HCT116 (cell line): ENCODE measurements around the gene TMEFF2. TPM values are rescaled to one million over a fixed set of nuclear protein-coding genes. Genes with fewer than 3 reads are reported as not detected.
"Not testable (repeated sequence)": the region's sequence is repeated elsewhere in the genome, so short reads cannot be mapped to it uniquely, and the experiment has no call there.

Experiments
- ATAC-seq: fragments of 200-7000 bp; cut with Tn5 transposase; 2 replicates; pipeline ENCODE4 v1.9.1; 2020; ENCODE audit warnings: mild to moderate bottlenecking, moderate library complexity
- BruUV-seq: library from RNA; stranded (reverse); fragments of 400-500 nt; replicated peaks from 2 replicates; lab custom pipeline; 2021; lab: Mats Ljungman, UMichigan
- CTCF ChIA-PET: fragments of 300-600 bp; sonication (Branson Sonifier 250); formaldehyde crosslinking; loops from one replicate; lab custom pipeline; 2021; ENCODE audit warnings: antibody characterized with exemption; lab: Charles Lee
- POLR2A ChIA-PET: fragments of 300-600, 350-600 bp; sonication (Branson Sonifier 250); formaldehyde crosslinking; loops from one replicate; lab custom pipeline; 2021; ENCODE audit warnings: antibody characterized with exemption; lab: Charles Lee
- RAD21 ChIA-PET, 2 experiments: fragments of 300-600 bp; sonication (Branson Sonifier 250); formaldehyde crosslinking; loops; one replicate each; lab custom pipeline; 2023; ENCODE audit warnings: low total read pairs in 2 of 2; ENCODE audit not compliant: uncharacterized antibody in 2 of 2, unreplicated experiment in 2 of 2, low non-redundant PET in 1 of 2; lab: Charles Lee
- DNase-seq: peaks from one replicate; pipeline ENCODE4 v3.0.0-alpha.2; 2010; ENCODE audit warnings: low read depth, low spot score
- H2AFZ ChIP-seq: fragments of 200-600 bp; shearing (Covaris generic), sonication (generic); 2 replicates; pipeline ENCODE4 v1.6.1; 2017; ENCODE audit warnings: low read depth, mixed run types, mixed read lengths, antibody characterized with exemption, low read length; ENCODE audit not compliant: poor library complexity, severe bottlenecking
- H3K27ac ChIP-seq: 2 replicates; pipeline ENCODE4 v1.5.1; 2012; ENCODE audit warnings: low read depth, low read length
- H3K27me3 ChIP-seq: fragments of 200-600 bp; sonication (generic); 2 replicates; pipeline ENCODE4 v1.6.1; 2016; ENCODE audit warnings: mixed run types, low read length, mixed read lengths; ENCODE audit not compliant: insufficient read depth
- H3K36me3 ChIP-seq, 2 experiments: fragments of 200-500 bp in 1 of 2; fragments of 200-600 bp in 1 of 2; sonication (Bioruptor generic) in 1 of 2; sonication (generic) in 1 of 2; 2 replicates each; pipeline versions ENCODE4 v1.5.1 to v1.6.1; 2014 to 2016; ENCODE audit warnings: low read length in 2 of 2, inconsistent platforms in 1 of 2, mixed read lengths in 1 of 2, mixed run types in 1 of 2; ENCODE audit not compliant: insufficient read depth in 2 of 2, control insufficient read depth in 1 of 2
- H3K4me1 ChIP-seq, 2 experiments: fragments of 200-600 bp in 1 of 2; sonication (generic) in 1 of 2; 2 replicates each; pipeline versions ENCODE4 v1.5.1 to v1.6.1; 2012 to 2017; ENCODE audit warnings: low read length in 2 of 2, inconsistent platforms in 1 of 2, mild to moderate bottlenecking in 1 of 2, mixed read lengths in 1 of 2, mixed run types in 1 of 2, moderate library complexity in 1 of 2; ENCODE audit not compliant: insufficient read depth in 2 of 2, control insufficient read depth in 1 of 2
- H3K4me2 ChIP-seq: fragments of 200-600 bp; sonication (generic); 2 replicates; pipeline ENCODE4 v1.6.1; 2017; ENCODE audit warnings: mixed run types, low read length, mixed read lengths
- H3K4me3 ChIP-seq, 2 experiments: fragments of 200-600 bp in 1 of 2; sonication (generic) in 1 of 2; replicated peaks in 1 of 2; 2 replicates each; pipeline ENCODE4 v1.5.1; 2011 to 2016; ENCODE audit warnings: low read length in 2 of 2, control low read depth in 1 of 2, low read depth in 1 of 2, mild to moderate bottlenecking in 1 of 2, mixed read lengths in 1 of 2, mixed run types in 1 of 2
- H3K79me2 ChIP-seq: fragments of 200-600 bp; sonication (generic); 2 replicates; pipeline ENCODE4 v1.6.1; 2017; ENCODE audit warnings: mild to moderate bottlenecking, mixed run types, low read length, moderate library complexity, mixed read lengths; ENCODE audit not compliant: insufficient read depth
- H3K9ac ChIP-seq: fragments of 200-600 bp; sonication (generic); 2 replicates; pipeline ENCODE4 v1.6.1; 2016; ENCODE audit warnings: low read length, mixed read lengths
- H3K9me2 ChIP-seq: fragments of 200-600 bp; sonication (generic), shearing (Covaris generic); 2 replicates; pipeline ENCODE4 v1.6.1; 2017; ENCODE audit warnings: mixed run types, mild to moderate bottlenecking, moderate library complexity; ENCODE audit not compliant: insufficient read depth
- H3K9me3 ChIP-seq, 2 experiments: fragments of 200-500 bp in 1 of 2; fragments of 200-600 bp in 1 of 2; sonication (Bioruptor generic) in 1 of 2; sonication (generic) in 1 of 2; 2 replicates each; pipeline ENCODE4 v1.6.1; 2014 to 2017; ENCODE audit warnings: low read length in 2 of 2, mixed read lengths in 2 of 2, inconsistent platforms in 1 of 2, low read depth in 1 of 2, mild to moderate bottlenecking in 1 of 2, mixed run types in 1 of 2, moderate library complexity in 1 of 2; ENCODE audit not compliant: control insufficient read depth in 1 of 2, insufficient read depth in 1 of 2
- H4K20me1 ChIP-seq: fragments of 200-600 bp; sonication (generic), shearing (Covaris generic); 2 replicates; pipeline ENCODE4 v1.6.1; 2017; ENCODE audit warnings: mixed run types, mild to moderate bottlenecking, moderate library complexity; ENCODE audit not compliant: insufficient read depth
- EZH2phosphoT487 ChIP-seq: fragments of 200-600 bp; IDR thresholded peaks from 2 replicates; pipeline ENCODE4 v1.6.1; 2018; ENCODE audit warnings: antibody characterized with exemption, borderline replicate concordance
- POLR2AphosphoS5 ChIP-seq: IDR thresholded peaks from 2 replicates; pipeline ENCODE4 v1.6.1; 2011; ENCODE audit warnings: mild to moderate bottlenecking, low read depth, low read length, moderate library complexity
- SRF ChIP-seq: IDR thresholded peaks from 2 replicates; pipeline ENCODE4 v1.6.1; 2012; ENCODE audit warnings: low read depth
- TCF7L2 ChIP-seq: IDR thresholded peaks from 2 replicates; pipeline ENCODE4 v1.7.0; 2011; ENCODE audit warnings: borderline replicate concordance, inconsistent platforms; ENCODE audit not compliant: insufficient read depth, insufficient read length; ENCODE audit errors: extremely low read depth
- YY1 ChIP-seq: IDR thresholded peaks from 2 replicates; pipeline ENCODE4 v1.6.1; 2011; ENCODE audit warnings: low read length, low read depth, moderate library complexity, mild to moderate bottlenecking; ENCODE audit not compliant: insufficient replicate concordance; ENCODE audit errors: extremely low read depth
- ZBTB33 ChIP-seq: IDR thresholded peaks from 2 replicates; pipeline ENCODE4 v1.6.1; 2011; ENCODE audit warnings: mild to moderate bottlenecking, low read length, moderate library complexity; ENCODE audit not compliant: insufficient replicate concordance; ENCODE audit errors: extremely low read depth
- ZNF274 ChIP-seq: fragments of 200-500 bp; sonication (Bioruptor generic); IDR thresholded peaks from 2 replicates; pipeline ENCODE4 v1.6.1; 2014; ENCODE audit warnings: mild to moderate bottlenecking, low read depth, low read length, inconsistent platforms
- intact Hi-C: fragments of 100-400 bp; cut with micrococcal nuclease; formaldehyde crosslinking; loops from 2 replicates; pipeline ENCODE4 v1.10.0; 2022
- total RNA-seq: library from RNA; stranded (reverse); gene quantifications from one replicate; pipeline ENCODE4 v1.2.1, GENCODE V29; 2021; ENCODE audit not compliant: unreplicated experiment

Gene TMEFF2
- total RNA-seq, 1 experiment from 2014 or later, result not detected

GRCh38 chr2:192130312-192130711, 64.4 kb downstream of the TMEFF2 start:
- H3K27ac ChIP-seq, H3K9ac ChIP-seq, H3K9me2 ChIP-seq, H3K36me3 ChIP-seq, H3K27me3 ChIP-seq, intact Hi-C loops, POLR2A ChIA-PET, BruUV-seq, DNase-seq, CTCF ChIA-PET, H3K4me2 ChIP-seq, ATAC-seq, RAD21 ChIA-PET, H3K79me2 ChIP-seq, H4K20me1 ChIP-seq, H3K4me3 ChIP-seq, H3K4me1 ChIP-seq, H3K9me3 ChIP-seq, H2AFZ ChIP-seq: not testable (repeated sequence)

- RAD21 ChIA-PET, result interaction anchor here in 1 of 2 experiments (0.7 kb wide), 1 partner anchor 34 kb away, joined by 3 read pairs; no protein-coding TSS in a partner anchor
- Histone ChIP-seq H4K20me1 (no peaks in the 10 kb centered on the region), H3K27me3 (no peaks in the 10 kb centered on the region), H3K36me3 (no peaks in the 10 kb centered on the region), H3K9me2 (no peaks in the 10 kb centered on the region)
- intact Hi-C loops, result no loop called here
- BruUV-seq, result no TSS peak
- DNase-seq, result no peak
- no peak for TF ChIP-seq SRF
- TF ChIP-seq, all 23 proteins: peak for 0
- no peak overlapping the region for H2AFZ ChIP-seq
- POLR2A ChIA-PET, result no interaction called here
- no peaks in the 10 kb centered on the region for H3K4me1 ChIP-seq
- H3K4me3 ChIP-seq, result no peak overlapping the region
- CTCF ChIA-PET, result no interaction called here
- H3K9ac ChIP-seq, result no peak overlapping the region
- no peak overlapping the region for H3K27ac ChIP-seq
- no peak overlapping the region for H3K4me2 ChIP-seq
- no peak for ATAC-seq
- no peaks in the 10 kb centered on the region for H3K79me2 ChIP-seq
- no peaks in the 10 kb centered on the region for H3K9me3 ChIP-seq
These were observed 66.1 kb downstream of the TMEFF2 start for GRCh38 chr2:192128655-192129054.

GRCh38 chr2:192127434-192127833, 67.3 kb downstream of the TMEFF2 start:
- no peak overlapping the region for H3K4me2 ChIP-seq
- H3K79me2 ChIP-seq, result no peaks in the 10 kb centered on the region
- no peak overlapping the region for H2AFZ ChIP-seq
- ChIA-PET RAD21 (no interaction called here), POLR2A (no interaction called here), CTCF (interaction anchor here (0.7 to 1.4 kb wide), 2 partner anchors 35 to 572 kb away, joined by 3 to 4 read pairs; no protein-coding TSS in a partner anchor)
- H3K36me3 ChIP-seq, result no peaks in the 10 kb centered on the region
- H3K4me3 ChIP-seq, result no peak overlapping the region
- H3K9me2 ChIP-seq, result no peaks in the 10 kb centered on the region
- no peaks in the 10 kb centered on the region for H3K4me1 ChIP-seq
- H3K27ac ChIP-seq, result no peak overlapping the region
- H3K9ac ChIP-seq, result no peak overlapping the region
- ATAC-seq (no peak), DNase-seq (no peak)
- no peaks in the 10 kb centered on the region for H3K9me3 ChIP-seq
- BruUV-seq, result no TSS peak
- H3K27me3 ChIP-seq, result no peaks in the 10 kb centered on the region
- no peaks in the 10 kb centered on the region for H4K20me1 ChIP-seq
- intact Hi-C loops, result no loop called here
- TF ChIP-seq EZH2phosphoT487 (no peak), ZBTB33 (no peak), POLR2AphosphoS5 (no peak), ZNF274 (no peak), TCF7L2 (no peak), YY1 (no peak)
